ENCODE measurements around the gene CROCC. TPM values are rescaled to one million over a fixed set of nuclear protein-coding genes. Genes with fewer than 3 reads are reported as not detected.
A peak's percentile ranks its signal among the peaks of the same experiment; 100 is the strongest.
"Not testable (repeated sequence)": the region's sequence is repeated elsewhere in the genome, so short reads cannot be mapped to it uniquely, and the experiment has no call there.

The CROCC gene, protein sequence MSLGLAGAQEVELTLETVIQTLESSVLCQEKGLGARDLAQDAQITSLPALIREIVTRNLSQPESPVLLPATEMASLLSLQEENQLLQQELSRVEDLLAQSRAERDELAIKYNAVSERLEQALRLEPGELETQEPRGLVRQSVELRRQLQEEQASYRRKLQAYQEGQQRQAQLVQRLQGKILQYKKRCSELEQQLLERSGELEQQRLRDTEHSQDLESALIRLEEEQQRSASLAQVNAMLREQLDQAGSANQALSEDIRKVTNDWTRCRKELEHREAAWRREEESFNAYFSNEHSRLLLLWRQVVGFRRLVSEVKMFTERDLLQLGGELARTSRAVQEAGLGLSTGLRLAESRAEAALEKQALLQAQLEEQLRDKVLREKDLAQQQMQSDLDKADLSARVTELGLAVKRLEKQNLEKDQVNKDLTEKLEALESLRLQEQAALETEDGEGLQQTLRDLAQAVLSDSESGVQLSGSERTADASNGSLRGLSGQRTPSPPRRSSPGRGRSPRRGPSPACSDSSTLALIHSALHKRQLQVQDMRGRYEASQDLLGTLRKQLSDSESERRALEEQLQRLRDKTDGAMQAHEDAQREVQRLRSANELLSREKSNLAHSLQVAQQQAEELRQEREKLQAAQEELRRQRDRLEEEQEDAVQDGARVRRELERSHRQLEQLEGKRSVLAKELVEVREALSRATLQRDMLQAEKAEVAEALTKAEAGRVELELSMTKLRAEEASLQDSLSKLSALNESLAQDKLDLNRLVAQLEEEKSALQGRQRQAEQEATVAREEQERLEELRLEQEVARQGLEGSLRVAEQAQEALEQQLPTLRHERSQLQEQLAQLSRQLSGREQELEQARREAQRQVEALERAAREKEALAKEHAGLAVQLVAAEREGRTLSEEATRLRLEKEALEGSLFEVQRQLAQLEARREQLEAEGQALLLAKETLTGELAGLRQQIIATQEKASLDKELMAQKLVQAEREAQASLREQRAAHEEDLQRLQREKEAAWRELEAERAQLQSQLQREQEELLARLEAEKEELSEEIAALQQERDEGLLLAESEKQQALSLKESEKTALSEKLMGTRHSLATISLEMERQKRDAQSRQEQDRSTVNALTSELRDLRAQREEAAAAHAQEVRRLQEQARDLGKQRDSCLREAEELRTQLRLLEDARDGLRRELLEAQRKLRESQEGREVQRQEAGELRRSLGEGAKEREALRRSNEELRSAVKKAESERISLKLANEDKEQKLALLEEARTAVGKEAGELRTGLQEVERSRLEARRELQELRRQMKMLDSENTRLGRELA (N-terminal part only)
- 10 to 100 TPM; 12.6 to 21.6 TPM for total RNA-seq
- long read RNA-seq, donor 1, partial matches to known transcripts = 8 of 12 reads
- long read RNA-seq, donor 1, other reads (novel, unspliced or antisense) = 4 of 12 reads
- long read RNA-seq, donor 2, partial matches to known transcripts = 10 of 13 reads
- long read RNA-seq, donor 2, other reads (novel, unspliced or antisense) = 3 of 13 reads

DNA sequence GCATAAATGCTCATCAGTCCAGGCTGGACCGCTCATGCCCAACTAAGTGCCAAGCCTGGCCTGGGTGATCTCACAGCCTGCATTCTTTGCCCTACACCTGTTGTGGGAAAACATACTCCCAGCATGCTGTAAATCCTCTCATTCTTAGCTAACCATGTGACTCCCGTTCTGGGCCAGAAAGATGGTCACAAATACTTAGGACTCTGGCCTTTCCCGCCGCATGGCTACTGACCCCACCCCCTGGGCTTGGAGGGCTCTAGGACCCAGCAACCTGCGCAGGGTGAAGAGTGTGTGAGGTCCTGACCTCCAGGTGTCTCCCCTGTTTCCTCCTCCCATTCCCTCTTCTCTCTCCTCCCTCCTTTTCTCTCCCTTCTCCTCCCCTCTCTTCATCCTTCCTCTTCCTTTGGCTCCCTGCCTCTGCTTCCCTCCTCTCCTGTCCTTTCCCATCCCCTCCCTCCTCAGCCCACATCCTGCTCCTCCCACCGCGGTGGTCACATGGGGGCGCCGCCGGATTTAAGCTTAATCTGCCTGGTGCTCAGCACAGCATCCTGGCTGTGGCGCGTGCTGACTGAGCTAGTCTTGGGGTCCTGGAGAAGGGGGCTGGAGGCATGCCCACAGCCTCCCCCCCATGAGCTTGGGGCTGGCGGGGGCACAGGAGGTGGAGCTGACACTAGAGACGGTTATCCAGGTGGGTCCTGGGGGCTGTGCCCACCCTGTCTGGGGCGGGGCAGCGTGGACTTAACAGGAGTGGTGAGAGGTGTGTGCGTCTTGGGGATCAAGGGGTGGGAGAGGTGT, at the start of gene CROCC:
Gene CROCC, plus strand, starts transcription at position 541 of the 795 bp plus-strand sequence. Its CDS starts 88 bp downstream, at position 629.
- intact Hi-C loops (cut with DNase I) = no loop called here
- peak; percentile 87 for DNase-seq (ENCODE audit: low spot score)

DNA sequence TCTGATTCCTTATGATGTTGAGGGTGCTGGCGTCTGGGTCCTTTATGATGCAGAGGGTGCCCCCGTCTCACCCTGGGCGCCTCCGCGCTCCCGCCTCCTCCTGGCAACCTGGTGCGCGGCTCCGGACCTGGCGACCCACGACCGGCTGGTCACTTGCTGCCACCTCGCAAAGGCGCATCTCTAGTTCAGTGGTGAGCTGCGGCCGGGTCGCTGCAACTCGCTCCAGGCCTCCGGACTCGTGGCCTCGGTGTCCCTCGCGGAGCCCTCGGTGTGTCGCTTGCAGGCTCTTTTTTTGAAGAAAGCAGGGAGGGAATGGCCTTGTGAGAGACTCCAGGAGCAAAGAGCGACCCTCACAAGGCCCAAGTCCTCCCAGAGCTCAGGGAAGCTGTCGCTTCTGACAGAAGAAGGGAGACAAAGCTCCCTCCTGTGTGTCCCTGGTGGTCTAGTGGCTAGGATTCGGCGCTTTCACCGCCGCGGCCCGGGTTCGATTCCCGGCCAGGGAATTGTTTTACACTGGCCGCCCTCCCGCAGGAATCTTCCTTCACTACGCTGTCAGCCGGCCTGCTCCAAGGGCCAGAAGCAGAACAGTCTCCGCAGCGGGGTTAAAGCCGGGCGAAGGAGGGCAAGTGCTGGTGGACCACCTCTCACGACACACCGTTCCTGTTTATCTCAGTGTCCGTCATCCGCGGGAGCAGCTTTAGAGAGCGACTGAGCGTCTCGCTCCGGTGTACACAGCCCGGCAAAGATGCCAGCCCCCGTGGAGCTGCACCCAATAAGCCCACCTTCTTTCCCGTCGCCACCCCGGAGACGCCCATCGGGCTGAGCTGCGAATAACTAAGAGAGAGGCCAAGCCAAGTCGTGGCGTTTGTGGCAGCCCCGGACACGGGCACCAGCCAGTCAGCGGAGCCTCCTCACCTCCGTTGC, 49.3 kb upstream of the CROCC start:
- intact Hi-C loops (cut with DNase I) = not testable (repeated sequence)
- peak; percentile 90 for DNase-seq (ENCODE audit: low spot score)

DNA sequence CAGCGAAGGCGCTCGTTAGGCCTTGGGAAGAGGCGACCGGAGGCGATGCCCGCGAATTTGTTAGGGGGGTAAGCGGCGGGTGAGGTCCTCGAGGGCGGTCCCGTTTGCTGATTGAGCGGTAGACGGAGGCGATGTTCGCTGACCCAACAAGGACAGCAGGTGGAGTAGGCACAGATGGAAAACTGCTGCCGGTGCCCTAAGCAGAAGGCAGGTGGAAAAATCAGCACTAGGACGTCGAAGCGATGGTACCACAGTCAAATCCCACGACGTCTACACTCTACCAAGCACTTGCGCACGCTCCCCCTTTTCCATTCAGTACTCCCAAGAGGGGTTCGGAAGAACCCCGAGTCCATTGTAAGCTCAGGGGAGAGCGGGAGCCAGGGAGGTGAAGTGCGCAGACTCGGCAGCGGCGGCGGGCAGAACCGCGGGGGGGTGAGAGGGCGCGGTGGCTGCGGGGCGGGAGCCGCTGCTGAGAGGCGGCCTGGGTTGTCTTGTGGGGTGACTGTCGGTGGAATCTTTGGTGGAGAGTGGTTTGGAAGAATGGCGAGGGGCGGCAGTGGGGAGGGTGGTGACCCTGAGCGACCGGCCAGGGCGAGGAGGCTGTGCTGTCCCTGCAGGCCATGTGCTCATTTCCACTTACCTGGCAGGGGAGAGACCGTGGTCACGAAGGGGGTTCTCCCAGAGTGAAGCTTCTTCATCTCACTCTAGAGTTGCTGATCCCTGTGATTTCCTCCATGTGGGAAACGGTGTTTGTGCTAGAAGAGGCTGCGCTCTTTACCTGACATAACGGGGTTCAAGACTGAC, 48.5 kb upstream of the CROCC start:
- DNase-seq (ENCODE audit: low spot score); intact Hi-C loops (cut with DNase I): not testable (repeated sequence)

DNA sequence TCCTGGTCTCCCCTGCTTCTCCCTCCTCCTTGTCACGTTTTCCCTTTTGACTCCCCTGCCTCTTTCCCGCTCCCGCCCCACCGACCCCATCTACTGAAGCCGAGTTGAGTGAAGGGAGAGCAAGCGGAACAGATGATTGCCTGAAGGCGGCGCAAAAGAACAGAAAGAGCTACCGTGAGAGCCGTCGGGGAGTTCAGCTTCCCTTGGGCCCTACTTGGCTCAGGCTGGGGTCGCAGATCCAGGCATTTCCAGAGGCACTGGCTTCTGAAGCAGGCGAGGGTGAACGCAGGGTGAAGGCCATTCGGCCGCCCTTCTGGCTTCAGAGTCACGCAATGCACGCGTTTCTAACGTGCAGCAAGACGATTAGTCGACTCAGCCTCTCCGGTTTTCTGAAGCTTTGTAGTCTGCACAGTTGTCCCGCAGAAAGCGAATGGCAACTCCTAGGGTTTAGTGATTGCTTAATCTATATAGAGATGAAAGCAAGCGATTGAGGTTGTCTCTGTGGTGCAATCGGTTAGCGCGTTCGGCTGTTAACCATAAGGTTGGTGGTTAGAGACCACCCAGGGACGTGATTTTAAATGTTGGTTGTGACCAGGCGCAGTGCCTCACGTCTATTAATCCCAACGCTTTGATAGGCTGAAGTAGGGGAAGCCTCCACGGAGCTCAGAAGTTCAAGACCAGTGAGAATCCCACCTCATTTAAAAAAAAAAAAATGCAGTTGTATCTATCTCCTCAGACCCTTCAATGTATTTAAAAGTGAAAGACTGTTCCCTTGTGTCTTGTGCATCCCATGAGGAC, 46.6 kb upstream of the CROCC start:
- DNase-seq (ENCODE audit: low spot score); intact Hi-C loops (cut with DNase I): not testable (repeated sequence)

DNA sequence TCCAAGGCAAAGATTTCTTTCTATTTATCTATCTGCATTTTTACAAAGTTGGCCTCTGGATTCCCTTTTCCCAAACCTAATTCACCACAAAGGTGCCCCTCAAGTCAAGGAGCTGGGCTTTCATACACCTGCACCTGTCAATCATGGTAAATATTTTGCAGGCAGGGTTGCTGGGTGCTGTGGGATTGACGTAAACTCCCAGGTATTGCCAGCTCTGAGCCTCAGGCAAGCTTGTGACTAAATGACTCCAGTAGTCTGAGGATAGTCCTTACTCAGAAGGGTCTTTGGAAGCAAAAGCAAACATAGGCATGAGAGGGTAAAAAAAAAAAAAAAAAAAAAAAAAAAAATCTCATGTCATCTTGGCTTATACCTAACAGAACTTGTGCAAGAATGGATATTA, 40.0 kb upstream of the CROCC start:
- intact Hi-C loops (cut with DNase I); DNase-seq (ENCODE audit: low spot score): not testable (repeated sequence)

DNA sequence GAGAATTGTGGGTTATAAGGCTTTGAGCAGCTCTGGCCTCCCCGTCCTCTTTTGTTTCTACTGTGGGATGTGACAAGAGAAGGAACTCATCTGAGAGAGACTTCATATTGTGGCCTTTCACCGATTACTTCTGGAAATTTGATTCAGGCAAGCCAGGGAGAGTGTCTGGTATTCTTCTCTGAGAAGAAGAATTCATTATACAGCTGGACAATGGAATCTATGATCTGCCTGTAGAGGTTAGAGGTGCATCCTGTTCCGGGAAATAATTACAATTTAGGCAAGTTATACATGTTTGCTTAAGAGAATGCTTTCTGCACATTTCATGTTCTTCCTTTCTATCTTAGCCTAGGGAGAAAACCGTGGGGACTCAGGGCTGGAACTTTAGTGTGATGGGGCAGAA, 38.7 kb upstream of the CROCC start:
- intact Hi-C loops (cut with DNase I) = no loop called here
- no peak for DNase-seq (ENCODE audit: low spot score)

DNA sequence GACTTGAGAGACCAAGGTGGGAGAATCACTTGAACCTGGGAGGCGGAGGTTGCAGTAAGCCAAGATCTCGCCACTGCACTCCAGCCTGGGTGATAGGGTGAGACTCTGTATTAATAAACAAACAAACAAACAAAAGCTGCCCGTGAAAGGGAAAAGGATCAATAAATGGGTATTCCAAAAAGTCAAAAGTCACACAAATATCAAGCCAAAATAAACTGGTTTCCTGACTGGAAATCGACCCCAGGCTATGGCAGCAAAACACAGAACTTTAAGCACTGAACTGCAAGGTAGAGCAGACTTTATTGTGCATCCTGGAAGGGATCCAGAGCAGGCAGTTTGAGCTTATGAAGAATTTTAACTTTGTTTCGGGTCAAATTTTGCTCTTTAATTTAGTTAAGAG, 37.2 kb upstream of the CROCC start:
- DNase-seq (ENCODE audit: low spot score); intact Hi-C loops (cut with DNase I): not testable (repeated sequence)

DNA sequence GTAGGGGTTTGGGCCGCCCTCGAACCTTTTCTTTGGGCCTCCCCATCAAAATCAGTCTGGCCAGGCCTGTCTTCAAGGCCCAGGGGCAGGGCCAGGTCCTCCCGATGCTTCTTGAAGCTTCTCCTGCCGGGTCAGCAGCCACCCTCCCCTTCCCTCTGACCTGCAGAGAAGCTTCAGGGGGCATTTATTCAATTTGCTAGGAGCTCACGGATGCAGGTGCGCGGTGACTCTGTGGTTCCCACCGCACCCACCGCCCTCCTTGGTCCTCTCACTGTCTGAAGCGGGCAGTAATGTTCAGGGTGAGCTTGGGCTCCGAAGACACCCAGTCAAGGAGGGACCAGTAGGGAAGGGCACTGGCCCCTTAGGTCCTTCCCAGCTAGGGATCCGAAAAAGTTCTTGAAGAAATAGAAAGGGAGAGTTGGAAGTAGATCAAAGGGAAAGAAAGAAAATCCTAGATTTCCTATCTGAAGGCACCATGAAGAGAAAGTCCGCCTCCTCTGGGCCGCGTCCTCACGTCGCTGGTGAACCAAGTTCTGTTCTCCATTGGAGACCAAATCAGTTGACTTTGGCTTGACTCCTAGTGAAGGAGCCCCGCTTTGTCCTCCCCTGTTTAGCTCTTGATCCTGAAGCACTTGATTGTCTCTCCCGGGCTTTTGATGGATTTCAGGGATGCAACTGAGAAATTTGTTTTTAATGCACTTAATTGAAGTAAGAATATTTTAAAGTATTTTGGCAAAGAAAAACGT, 34.7 kb upstream of the CROCC start:
- no peak for DNase-seq (ENCODE audit: low spot score)
- intact Hi-C loops (cut with DNase I) = no loop called here

DNA sequence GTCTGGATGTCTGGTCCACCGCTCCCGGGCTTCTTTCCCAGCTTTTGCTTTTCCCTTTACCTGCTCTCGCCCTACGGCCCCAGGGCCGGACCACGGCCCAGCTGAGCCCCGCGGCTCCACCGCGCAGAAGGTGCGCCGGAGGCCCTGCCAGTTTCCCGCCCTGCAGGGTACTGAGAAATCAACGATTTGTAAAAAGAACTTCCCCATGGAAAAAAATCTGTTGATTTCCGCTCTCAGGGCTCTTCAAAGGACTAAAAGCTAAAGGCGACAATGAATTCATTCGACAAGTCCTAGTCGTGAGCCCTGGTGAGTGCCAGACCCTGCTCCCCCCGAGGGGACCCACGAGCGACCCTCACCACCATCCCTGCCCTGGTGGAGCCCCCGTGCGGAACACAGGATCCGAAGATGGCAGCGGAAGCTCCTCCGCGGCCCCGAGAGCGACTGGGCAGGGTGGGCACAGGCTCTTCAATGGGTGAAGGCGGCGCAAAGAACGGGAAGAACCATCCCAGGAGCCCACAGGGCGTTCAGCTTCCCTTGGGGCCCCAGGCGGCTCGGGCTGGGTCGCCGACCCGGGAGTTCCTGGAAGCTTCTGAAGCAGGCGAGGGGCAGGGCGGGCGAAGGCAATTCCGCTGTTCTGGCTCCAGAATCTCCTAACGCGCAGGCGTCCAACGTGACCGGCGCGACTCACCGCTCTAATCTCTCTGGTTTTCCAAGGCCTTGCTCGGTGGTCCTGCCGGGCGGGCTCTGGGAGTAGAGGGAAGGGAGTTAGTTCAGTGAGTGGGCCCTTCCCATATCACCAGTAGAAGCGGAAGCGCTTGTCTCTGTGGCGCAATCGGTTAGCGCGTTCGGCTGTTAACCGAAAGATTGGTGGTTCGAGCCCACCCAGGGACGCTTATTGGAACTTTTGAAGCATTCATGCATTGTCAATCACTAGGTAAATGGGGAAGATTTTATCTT, 32.6 kb upstream of the CROCC start:
- intact Hi-C loops (cut with DNase I) = no loop called here
- DNase-seq (ENCODE audit: low spot score) = peak; percentile 95

DNA sequence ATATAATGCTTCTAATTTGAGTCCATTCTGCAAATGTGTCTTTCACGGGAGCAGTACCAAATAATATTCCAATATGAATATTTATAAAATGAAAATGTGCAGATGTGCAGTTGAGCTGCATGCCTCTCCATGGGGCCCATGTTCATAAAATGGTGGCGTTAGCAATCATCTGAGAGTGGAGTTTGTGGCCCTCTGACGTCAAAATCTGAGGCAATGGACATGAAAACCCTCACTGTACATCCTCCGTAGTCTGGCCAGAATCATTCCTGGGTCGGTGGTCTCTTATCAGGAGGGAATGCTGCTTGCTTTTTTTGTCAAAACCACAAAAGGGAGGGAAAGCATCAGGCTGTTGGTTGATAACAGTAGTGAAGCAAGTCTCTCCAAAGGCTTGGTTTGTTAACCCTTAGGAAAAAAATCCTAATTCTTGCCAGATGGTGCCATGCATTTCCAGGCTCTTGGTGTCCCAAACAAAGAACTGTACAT, 31.2 kb upstream of the CROCC start:
- DNase-seq (ENCODE audit: low spot score); intact Hi-C loops (cut with DNase I): not testable (repeated sequence)

DNA sequence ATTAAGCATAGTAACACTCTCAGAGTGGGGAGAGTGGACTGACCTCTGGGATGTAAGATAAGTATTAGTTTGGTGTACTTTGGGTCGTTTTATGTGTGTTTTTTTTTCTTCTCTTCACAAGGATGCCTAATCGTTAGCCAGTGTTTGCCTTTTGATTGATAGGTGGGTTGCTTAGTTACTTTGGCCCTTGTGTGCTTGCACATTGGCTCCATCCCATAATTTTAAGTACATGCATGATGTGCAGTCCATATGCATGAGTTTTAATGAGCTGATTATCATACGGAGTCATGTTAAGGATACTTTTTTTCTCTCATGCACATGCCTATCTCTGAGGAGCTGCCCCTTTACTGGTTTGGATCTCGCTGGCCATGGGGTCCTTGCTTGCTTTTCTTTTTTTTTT, 30.7 kb upstream of the CROCC start:
- DNase-seq (ENCODE audit: low spot score); intact Hi-C loops (cut with DNase I): not testable (repeated sequence)

DNA sequence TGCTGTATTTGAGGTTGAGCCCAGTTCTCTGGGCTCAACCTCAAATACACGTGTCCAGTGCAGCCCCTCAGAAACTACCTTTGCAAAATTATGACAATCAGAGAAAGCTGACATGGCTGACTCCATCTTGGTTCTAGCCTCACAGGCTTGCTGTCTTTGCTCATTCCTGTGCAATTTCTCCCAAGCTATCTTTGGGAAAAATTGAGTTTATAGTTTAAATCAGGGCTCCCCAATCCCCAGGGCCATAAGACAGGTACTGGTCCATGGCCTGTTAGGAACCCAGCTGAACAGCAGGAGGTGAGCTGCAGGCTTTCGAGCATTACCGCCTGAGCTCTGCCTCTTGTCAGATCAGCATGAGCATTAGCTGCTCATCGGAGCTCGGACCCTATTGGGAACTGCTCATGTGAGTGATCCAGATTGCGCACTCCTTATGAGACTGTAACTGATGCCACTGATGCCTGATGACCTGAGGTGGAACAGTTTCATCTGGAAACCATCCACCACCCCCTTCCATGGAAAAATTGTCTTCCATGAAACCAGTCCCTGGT, 28.7 kb upstream of the CROCC start:
- DNase-seq (ENCODE audit: low spot score); intact Hi-C loops (cut with DNase I): not testable (repeated sequence)

DNA sequence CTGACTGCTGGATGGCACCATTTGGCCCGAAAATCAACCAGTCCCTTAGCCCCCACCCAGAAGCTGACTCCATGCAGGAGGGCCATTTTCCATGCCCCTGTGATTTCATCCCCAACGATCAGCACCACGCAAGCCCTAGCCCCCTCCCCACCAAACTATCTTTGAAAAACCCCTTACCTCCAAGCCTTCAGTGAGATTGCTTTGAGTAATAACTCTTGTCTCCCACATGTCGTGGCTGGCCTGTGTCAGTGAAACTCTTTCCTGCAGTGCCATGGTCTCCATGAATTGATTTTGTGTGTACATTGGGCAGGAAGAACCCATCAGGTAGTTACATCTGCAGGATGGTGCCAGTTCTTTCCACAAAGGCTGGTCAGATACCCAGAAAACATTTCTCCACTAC, 27.9 kb upstream of the CROCC start:
- DNase-seq (ENCODE audit: low spot score); intact Hi-C loops (cut with DNase I): not testable (repeated sequence)

All from posterior vena cava (tissue), 2 donors.